Endothelial cell of umbilical vein (primary cell): Measurements from ENCODE around the gene C2CD3.

Experiments used
- CTCF ChIP-seq, 2 donors: IDR thresholded peaks; 1 replicate in 1 of 2; 2 replicates in 1 of 2; pipeline ENCODE4 v1.5.1; 2011; ENCODE audit warnings: low read length in 2 of 2, mild to moderate bottlenecking in 2 of 2, moderate library complexity in 2 of 2, control low read depth in 1 of 2, inconsistent platforms in 1 of 2, low read depth in 1 of 2; ENCODE audit not compliant: insufficient read depth in 1 of 2; ENCODE audit errors: extremely low read depth in 1 of 2
- EZH2 ChIP-seq: IDR thresholded peaks from 2 replicates; pipeline ENCODE4 v1.6.1; 2012; ENCODE audit warnings: borderline replicate concordance, low read depth, mild to moderate bottlenecking, moderate library complexity, low read length, inconsistent platforms; ENCODE audit not compliant: severe bottlenecking
- FOS ChIP-seq: IDR thresholded peaks from 2 replicates; pipeline ENCODE4 v1.6.1; 2011; ENCODE audit warnings: mild to moderate bottlenecking, low read length, moderate library complexity, borderline replicate concordance; ENCODE audit not compliant: insufficient read depth
- JUN ChIP-seq: IDR thresholded peaks from 2 replicates; pipeline ENCODE4 v1.6.1; 2011; ENCODE audit warnings: borderline replicate concordance, low read depth; ENCODE audit not compliant: insufficient read length, insufficient read depth
- MAX ChIP-seq: IDR thresholded peaks from 2 replicates; pipeline ENCODE4 v1.6.1; 2011; ENCODE audit not compliant: insufficient read depth, insufficient read length
- MYC ChIP-seq: IDR thresholded peaks from one replicate; pipeline ENCODE4 v1.6.1; 2011; ENCODE audit warnings: mild to moderate bottlenecking, low read depth, low read length
- POLR2A ChIP-seq: IDR thresholded peaks from 2 replicates; pipeline ENCODE4 v1.6.1; 2012; ENCODE audit warnings: low read depth, mild to moderate bottlenecking, control low read depth, low read length
- POLR2AphosphoS5 ChIP-seq: IDR thresholded peaks from 2 replicates; pipeline ENCODE4 v1.6.1; 2012; ENCODE audit warnings: low read depth, mild to moderate bottlenecking, control low read depth, low read length, moderate library complexity; ENCODE audit not compliant: insufficient read depth

GRCh38 chr11:74195828-74196227 lies 25.0 kb upstream of the C2CD3 start:
- no peak for TF ChIP-seq POLR2AphosphoS5
- no peak for TF ChIP-seq CTCF (IDR thresholded peaks at IDR 0.05; ENCODE audit: extremely low read depth in 1 of 2, insufficient read depth in 1 of 2, low read depth in 1 of 2, low read length in 2 of 2)
- TF ChIP-seq POLR2A, result no peak
- TF ChIP-seq JUN, result peak; percentile 61
- TF ChIP-seq FOS, result peak; percentile 58
- no peak for TF ChIP-seq MYC
- no peak for TF ChIP-seq MAX
- no peak for TF ChIP-seq EZH2
